GM19351 (cell line): ENCODE results near the gene RMDN3.

Source experiments
- ATAC-seq: cut with Tn5 transposase; IDR thresholded peaks from one replicate; pipeline ENCODE4 v1.9.1; 2021; ENCODE audit warnings: mild to moderate bottlenecking, moderate library complexity; ENCODE audit not compliant: unreplicated experiment

Gene RMDN3

DNA sequence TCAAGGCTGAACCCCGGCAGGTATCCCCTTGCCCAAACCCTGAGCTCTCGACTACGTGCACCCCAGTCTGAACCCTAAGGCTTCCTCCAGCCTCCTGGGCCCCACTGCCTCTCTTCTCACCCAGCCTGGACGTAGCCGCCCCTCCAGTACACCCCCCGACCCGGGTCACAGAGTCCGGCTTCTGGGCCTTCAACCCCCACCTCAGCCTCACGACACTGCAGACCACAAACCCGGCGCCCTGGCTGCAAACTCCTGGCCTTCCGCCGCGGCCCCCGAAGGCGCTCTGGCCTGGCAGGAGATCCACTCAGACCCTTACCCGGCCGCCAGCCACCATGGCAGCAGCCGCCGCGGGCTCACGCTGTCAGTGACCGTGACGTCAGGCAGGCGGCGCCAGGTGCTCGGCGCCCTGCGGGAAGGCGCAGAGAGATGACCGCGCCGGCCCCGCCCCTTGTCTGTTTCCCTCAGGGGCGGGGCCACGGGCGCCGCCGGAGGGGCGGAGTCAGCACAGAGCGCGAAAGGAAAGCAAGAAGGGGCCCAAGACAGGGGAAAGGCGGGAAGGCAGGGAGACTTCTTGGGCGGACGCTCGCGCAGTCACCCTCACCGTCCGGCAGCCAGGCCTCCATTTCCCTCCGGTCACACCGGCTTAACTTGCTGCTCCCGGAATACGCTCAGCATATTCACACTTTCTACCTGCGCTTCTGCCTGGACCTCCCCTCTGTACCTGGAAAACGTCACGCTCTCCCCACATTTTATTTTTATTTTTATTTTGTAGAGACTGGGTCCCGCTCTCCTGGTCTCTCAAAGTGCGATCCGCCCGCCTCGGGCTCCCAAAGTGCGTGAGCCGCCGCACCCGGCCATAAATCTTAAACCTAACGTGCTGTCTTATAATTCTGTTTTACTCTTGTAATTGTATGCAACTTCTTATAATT lies at the start of gene RMDN3:
RMDN3 (minus strand) TSS at position 372 of the 929 bp plus-strand sequence. CDS start 471 bp downstream, outside the sequence.
- peak; percentile 79 for ATAC-seq

DNA sequence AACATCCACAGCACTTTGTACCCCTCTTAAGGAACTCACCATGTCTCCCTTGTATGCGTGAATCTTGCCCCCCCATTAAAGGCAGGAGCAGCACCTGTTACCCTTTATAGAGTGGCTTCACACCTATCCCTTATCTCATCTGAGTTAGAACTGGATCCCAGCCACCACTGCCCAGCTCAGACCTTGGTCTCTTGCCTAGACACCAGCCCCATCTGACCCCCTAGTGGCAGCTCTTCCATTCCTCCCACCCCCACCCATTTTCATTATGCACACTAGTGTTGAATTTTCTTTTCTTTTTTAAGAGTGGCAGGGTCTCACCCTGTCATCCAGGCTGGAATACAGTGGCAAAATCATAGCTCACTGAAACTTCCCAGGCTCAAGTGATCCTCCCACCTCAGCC lies 48.6 kb upstream of the RMDN3 start:
- no peak for ATAC-seq

- ATAC-seq = no peak
Measured at GRCh38 chr15:40803076-40803475, 48.0 kb upstream of the RMDN3 start.

DNA sequence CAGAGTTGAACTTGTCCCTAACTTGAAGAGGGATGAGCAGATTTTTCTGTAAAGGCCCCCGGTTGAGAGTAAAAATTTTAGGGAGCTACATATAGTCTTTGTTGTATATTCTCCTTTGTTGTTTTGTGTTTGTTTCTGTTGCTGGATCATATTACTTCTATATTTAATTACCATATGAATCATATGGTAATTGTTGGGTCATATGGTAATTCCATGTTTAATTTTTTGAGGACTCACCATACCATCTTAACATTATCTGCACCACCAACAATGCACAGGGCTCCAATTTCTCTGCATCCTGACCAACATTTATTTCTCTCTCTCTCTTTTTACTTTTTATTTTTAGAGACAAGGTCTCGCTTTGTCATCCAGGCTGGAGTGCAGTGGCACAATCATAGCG lies 44.5 kb upstream of the RMDN3 start:
- no peak for ATAC-seq

GRCh38 chr15:40796512-40796911 lies 41.5 kb upstream of the RMDN3 start:
- no peak for ATAC-seq

- no peak for ATAC-seq
Measured at GRCh38 chr15:40796041-40796440, 41.0 kb upstream of the RMDN3 start.

DNA sequence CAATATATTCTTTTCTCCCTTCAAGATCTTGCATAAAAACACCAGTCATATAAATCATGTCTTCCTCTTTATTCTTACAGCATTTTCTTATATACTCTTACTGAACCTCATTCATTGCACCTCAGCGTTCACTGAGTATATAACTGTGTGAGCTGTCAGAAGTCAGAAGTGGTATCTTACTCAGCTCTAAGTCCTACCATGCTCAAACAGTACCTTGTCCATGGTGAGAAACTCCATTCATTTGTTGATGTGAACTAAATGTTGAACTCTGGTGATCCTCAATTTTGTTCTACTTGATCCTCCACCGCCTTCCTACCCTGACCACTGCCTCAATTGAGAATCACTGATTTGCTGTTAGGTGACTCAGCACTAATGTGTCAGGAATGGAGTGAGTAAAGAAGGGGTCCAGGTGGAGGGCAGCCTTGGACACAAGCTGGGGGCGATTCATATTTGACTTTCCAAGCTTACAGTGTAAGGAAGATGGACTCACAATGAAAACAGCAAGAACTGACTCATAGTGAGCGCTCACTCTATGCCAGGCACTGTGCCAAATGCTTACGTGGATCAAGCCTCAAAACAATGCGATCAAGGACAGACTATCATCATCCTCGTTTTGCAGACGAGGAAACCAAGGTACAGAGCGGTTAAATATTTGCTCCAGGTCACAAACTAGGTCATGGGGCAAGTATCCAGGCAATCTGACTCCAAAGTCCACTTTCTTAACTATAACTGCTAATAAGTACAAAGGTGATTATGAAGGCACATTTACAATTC lies 38.3 kb upstream of the RMDN3 start:
- no peak for ATAC-seq

GRCh38 chr15:40792394-40792793 lies 37.3 kb upstream of the RMDN3 start:
- ATAC-seq = no peak

- no peak for ATAC-seq
Measured at GRCh38 chr15:40790718-40791117, 35.7 kb upstream of the RMDN3 start.

DNA sequence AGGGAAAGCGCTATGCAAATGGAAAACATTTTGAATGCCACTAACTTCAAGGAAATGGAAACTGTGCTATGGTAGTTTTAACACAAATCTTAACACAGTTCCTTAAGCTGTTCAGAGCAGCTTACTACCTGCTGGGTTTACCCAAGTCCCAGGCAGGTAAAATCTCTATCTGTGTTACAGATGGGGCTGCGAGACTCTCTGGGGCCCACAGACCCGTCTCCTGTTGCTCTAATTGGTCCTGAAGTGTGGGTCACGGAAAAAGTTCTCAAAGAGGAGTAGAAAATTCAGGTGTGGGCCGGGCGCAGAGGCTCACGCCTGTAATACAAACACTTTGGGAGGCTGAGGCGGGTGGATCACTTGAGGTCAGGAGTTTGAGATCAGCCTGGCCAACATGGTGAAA lies 34.9 kb upstream of the RMDN3 start:
- no peak for ATAC-seq

GRCh38 chr15:40789119-40789518 lies 34.1 kb upstream of the RMDN3 start:
- ATAC-seq = no peak

DNA sequence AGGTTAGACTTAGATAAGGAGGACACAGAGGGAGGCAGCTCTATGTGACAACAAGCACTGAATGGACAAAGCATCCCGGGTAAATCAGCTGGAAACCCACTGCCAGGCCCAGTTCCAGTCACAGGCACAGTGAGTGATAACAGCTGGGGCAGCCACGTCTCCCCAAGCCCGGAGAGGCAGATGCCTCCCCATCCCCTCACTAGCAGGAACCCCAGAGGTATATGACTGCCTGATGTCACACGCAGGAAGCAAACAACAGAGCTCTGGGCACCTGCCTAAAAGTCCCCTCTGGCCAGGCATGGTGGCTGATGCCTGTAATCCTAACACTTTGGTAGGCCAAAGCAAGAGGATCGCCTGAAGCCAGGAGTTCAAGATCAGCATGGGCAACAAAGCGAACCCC lies 32.9 kb upstream of the RMDN3 start:
- no peak for ATAC-seq

GRCh38 chr15:40787344-40787841 lies 32.3 kb upstream of the RMDN3 start:
- ATAC-seq = no peak

- ATAC-seq = no peak
Measured at GRCh38 chr15:40785814-40786213, 30.8 kb upstream of the RMDN3 start.

- no peak for ATAC-seq
Measured at GRCh38 chr15:40785164-40785563, 30.1 kb upstream of the RMDN3 start.

- ATAC-seq = peak; percentile 64
Measured at GRCh38 chr15:40782609-40783227, 27.7 kb upstream of the RMDN3 start.

GRCh38 chr15:40776537-40777141 lies 21.6 kb upstream of the RMDN3 start:
- no peak for ATAC-seq

DNA sequence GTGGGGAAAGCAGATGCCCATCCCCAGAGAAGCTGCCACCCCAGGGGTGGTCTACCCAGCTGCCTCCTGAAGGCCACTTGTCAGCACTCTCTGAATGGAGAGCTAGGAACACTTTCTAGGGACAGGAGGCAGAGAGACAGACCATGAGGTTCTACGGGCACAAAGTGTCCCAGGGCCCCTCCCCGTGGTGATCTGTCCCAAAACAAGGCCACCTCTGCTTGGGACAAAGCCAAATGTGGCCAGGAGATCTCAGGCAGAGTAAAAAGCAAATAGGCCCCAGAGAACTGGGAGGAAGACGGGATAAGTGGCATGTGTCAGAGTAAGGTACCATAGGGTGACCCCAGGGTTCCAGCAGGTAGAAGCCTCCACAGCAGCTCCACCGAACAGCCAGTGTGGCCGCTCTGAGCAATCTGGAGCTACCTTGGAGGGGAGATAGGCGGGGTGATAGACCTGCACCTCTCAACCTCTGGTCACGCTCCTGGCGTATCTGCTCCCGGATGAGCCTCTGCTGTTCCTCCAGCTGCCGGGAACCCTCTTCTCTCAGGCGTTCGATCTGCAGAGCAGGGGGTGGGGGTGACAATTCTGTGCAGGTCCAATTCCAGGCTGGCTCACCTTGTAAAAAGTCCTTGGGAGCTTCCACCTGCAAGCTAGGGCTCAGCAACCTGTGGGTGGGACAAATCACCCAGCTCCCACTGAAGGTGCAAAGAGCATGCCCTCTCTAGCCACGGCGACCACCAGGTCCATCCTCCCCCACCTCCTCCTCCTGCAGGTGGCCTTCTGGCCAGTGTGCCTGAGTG lies 20.9 kb upstream of the RMDN3 start:
- ATAC-seq = no peak

- ATAC-seq = no peak
Measured at GRCh38 chr15:40775007-40775406, 20.0 kb upstream of the RMDN3 start.

GRCh38 chr15:40773902-40774301 lies 18.8 kb upstream of the RMDN3 start:
- no peak for ATAC-seq
